Brain pericyte (primary cell): ENCODE results near the gene PIEZO1.

ENCODE experiments used
- DNase-seq: peaks from one replicate; pipeline ENCODE4 v3.0.0-alpha.2; 2012; ENCODE audit warnings: low read depth, low spot score

PIEZO1 gene

GRCh38 chr16:88750854-88751253 lies 34.2 kb downstream of the PIEZO1 start:
- no peak for DNase-seq

- no peak for DNase-seq
Observed at GRCh38 chr16:88749358-88749757, 35.7 kb downstream of the PIEZO1 start.

GRCh38 chr16:88748364-88748763 lies 36.7 kb downstream of the PIEZO1 start:
- no peak for DNase-seq

- no peak for DNase-seq
Observed at GRCh38 chr16:88747588-88748301, 37.3 kb downstream of the PIEZO1 start.

- no peak for DNase-seq
Observed at GRCh38 chr16:88746506-88746905, 38.5 kb downstream of the PIEZO1 start.

GRCh38 chr16:88744577-88745521 lies 40.2 kb downstream of the PIEZO1 start:
- DNase-seq: no peak

- DNase-seq: no peak
Observed at GRCh38 chr16:88743693-88744576, 41.1 kb downstream of the PIEZO1 start.

- DNase-seq: no peak
Observed at GRCh38 chr16:88742896-88743605, 42.0 kb downstream of the PIEZO1 start.

- no peak for DNase-seq
Observed at GRCh38 chr16:88741368-88741767, 43.7 kb downstream of the PIEZO1 start.

GRCh38 chr16:88740727-88741055 lies 44.3 kb downstream of the PIEZO1 start:
- DNase-seq: no peak

- no peak for DNase-seq
Observed at GRCh38 chr16:88739977-88740726, 44.9 kb downstream of the PIEZO1 start.

GRCh38 chr16:88739139-88739976 lies 45.7 kb downstream of the PIEZO1 start:
- DNase-seq: no peak

- no peak for DNase-seq
Observed at GRCh38 chr16:88738151-88739084, 46.6 kb downstream of the PIEZO1 start.

- DNase-seq: no peak
Observed at GRCh38 chr16:88737298-88738150, 47.5 kb downstream of the PIEZO1 start.

- DNase-seq: no peak
Observed at GRCh38 chr16:88736496-88736895, 48.5 kb downstream of the PIEZO1 start.

GRCh38 chr16:88736088-88736487 lies 48.9 kb downstream of the PIEZO1 start:
- DNase-seq: no peak

GRCh38 chr16:88735616-88736015 lies 49.4 kb downstream of the PIEZO1 start:
- DNase-seq: no peak

GRCh38 chr16:88735121-88735520 lies 49.9 kb downstream of the PIEZO1 start:
- no peak for DNase-seq
